ENCODE data around the gene KIF16B.
"Not testable (repeated sequence)": the region's sequence is repeated elsewhere in the genome, so short reads cannot be mapped to it uniquely, and the experiment has no call there.

The KIF16B gene

GRCh38 chr20:16520154-16520553, 53.1 kb downstream of the KIF16B start:
- no peak for ATAC-seq

DNA sequence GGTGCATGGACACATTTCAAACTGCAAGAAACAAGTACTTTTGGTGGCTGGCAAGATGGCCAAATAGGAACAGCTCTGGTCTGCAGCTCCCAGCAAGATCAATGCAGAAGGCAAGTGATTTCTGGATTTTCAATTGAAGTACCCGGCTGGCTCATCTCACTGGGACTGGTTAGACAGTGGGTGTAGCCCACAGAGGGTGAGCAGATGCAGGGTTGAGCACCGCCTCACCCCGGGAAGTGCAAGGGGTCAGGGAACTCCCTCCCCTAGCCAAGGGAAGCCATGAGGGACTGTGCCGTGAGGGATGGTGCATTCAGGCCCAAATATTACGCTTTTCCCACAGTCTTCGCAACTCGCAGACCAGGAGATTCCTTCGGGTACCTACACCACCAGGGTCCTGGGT, 53.6 kb downstream of the KIF16B start:
- not testable (repeated sequence) for ATAC-seq

More at GRCh38 chr20:16520154-16520553, 53.1 kb downstream of the KIF16B start:
- no peak for TF ChIP-seq PPARA (CRISPR knock-in tag; IDR thresholded peaks at IDR 0.05; ENCODE audit: borderline replicate concordance)
- no peak for TF ChIP-seq TOX (CRISPR knock-in tag; IDR thresholded peaks at IDR 0.05; ENCODE audit: borderline replicate concordance)
- TF ChIP-seq GLIS3 (CRISPR knock-in tag; IDR thresholded peaks at IDR 0.05) = no peak

DNA sequence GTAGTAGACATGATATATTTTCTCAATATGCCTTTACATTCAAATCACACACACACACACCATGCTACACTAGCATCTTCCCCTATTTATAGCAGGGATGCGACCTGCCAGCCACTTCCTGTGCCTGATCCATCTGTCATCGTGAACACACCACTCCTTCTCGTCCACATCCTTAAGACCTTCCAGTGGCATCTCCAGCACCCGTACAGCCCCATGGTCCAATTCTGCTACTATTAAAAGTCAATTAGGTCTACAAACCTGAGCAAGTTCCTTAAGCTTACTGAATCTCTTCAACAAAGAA, 54.5 kb downstream of the KIF16B start:
- no peak for ATAC-seq
- TF ChIP-seq TOX (CRISPR knock-in tag; IDR thresholded peaks at IDR 0.05; ENCODE audit: borderline replicate concordance) (no peak), OSR1 (CRISPR knock-in tag; IDR thresholded peaks at IDR 0.05) (no peak), ISL1 (CRISPR knock-in tag; IDR thresholded peaks at IDR 0.05) (no peak), ZNF565 (CRISPR knock-in tag; conservative IDR thresholded peaks at IDR 0.05; ENCODE audit: low read depth) (no peak), ARNTL (CRISPR knock-in tag; IDR thresholded peaks at IDR 0.05; ENCODE audit: borderline replicate concordance, low read depth) (no peak), SNAI2 (CRISPR knock-in tag; IDR thresholded peaks at IDR 0.05) (no peak), BACH2 (CRISPR knock-in tag; IDR thresholded peaks at IDR 0.05; ENCODE audit: borderline replicate concordance) (no peak), ESRRG (CRISPR knock-in tag; IDR thresholded peaks at IDR 0.05) (no peak)
- TF ChIP-seq, protein P1, sequence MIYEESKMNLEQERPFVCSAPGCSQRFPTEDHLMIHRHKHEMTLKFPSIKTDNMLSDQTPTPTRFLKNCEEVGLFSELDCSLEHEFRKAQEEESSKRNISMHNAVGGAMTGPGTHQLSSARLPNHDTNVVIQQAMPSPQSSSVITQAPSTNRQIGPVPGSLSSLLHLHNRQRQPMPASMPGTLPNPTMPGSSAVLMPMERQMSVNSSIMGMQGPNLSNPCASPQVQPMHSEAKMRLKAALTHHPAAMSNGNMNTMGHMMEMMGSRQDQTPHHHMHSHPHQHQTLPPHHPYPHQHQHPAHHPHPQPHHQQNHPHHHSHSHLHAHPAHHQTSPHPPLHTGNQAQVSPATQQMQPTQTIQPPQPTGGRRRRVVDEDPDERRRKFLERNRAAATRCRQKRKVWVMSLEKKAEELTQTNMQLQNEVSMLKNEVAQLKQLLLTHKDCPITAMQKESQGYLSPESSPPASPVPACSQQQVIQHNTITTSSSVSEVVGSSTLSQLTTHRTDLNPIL (CRISPR knock-in tag; IDR thresholded peaks at IDR 0.05; ENCODE audit: low read depth) = no peak

GRCh38 chr20:16517946-16518783, 55.1 kb downstream of the KIF16B start:
- TF ChIP-seq ZFP30 (CRISPR knock-in tag; IDR thresholded peaks at IDR 0.05) = no peak
- TF ChIP-seq, protein P2, sequence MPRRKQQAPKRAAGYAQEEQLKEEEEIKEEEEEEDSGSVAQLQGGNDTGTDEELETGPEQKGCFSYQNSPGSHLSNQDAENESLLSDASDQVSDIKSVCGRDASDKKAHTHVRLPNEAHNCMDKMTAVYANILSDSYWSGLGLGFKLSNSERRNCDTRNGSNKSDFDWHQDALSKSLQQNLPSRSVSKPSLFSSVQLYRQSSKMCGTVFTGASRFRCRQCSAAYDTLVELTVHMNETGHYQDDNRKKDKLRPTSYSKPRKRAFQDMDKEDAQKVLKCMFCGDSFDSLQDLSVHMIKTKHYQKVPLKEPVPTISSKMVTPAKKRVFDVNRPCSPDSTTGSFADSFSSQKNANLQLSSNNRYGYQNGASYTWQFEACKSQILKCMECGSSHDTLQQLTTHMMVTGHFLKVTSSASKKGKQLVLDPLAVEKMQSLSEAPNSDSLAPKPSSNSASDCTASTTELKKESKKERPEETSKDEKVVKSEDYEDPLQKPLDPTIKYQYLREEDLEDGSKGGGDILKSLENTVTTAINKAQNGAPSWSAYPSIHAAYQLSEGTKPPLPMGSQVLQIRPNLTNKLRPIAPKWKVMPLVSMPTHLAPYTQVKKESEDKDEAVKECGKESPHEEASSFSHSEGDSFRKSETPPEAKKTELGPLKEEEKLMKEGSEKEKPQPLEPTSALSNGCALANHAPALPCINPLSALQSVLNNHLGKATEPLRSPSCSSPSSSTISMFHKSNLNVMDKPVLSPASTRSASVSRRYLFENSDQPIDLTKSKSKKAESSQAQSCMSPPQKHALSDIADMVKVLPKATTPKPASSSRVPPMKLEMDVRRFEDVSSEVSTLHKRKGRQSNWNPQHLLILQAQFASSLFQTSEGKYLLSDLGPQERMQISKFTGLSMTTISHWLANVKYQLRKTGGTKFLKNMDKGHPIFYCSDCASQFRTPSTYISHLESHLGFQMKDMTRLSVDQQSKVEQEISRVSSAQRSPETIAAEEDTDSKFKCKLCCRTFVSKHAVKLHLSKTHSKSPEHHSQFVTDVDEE (CRISPR knock-in tag; IDR thresholded peaks at IDR 0.05) = no peak
- TF ChIP-seq ISL1 (CRISPR knock-in tag; IDR thresholded peaks at IDR 0.05) = no peak
- no peak for TF ChIP-seq GLIS3 (CRISPR knock-in tag; IDR thresholded peaks at IDR 0.05)
- no peak for TF ChIP-seq CSDC2 (CRISPR knock-in tag; IDR thresholded peaks at IDR 0.05)
- no peak for TF ChIP-seq CSRNP3 (CRISPR knock-in tag; IDR thresholded peaks at IDR 0.05)
- TF ChIP-seq ZNF8 (CRISPR knock-in tag; IDR thresholded peaks at IDR 0.05) = no peak
- TF ChIP-seq ZC3H10 (CRISPR knock-in tag; IDR thresholded peaks at IDR 0.05) = no peak
- no peak for TF ChIP-seq OSR1 (CRISPR knock-in tag; IDR thresholded peaks at IDR 0.05)
- TF ChIP-seq TOX (CRISPR knock-in tag; IDR thresholded peaks at IDR 0.05; ENCODE audit: borderline replicate concordance) = no peak
- no peak for TF ChIP-seq BACH2 (CRISPR knock-in tag; IDR thresholded peaks at IDR 0.05; ENCODE audit: borderline replicate concordance)
- peak; percentile 95 for ATAC-seq

DNA sequence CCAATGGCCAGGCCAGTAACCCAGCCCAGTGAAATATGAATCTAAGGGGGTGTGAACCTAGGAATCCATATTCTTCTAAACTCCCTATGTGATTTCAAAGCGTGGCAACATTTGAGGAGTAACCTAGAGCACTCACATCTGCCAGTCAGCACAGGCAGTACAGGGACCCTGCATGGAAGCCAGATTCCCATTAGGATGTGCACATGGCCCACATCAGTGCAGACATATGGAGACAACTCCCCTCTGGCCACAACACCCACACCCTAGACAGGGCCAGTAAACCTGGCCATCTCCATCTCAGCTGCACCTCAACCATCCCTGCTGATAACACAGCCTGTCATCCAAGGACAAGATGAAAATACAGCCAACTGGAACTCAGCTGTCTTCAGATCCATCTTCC, 56.5 kb downstream of the KIF16B start:
- no peak for ATAC-seq
- TF ChIP-seq, protein P3, sequence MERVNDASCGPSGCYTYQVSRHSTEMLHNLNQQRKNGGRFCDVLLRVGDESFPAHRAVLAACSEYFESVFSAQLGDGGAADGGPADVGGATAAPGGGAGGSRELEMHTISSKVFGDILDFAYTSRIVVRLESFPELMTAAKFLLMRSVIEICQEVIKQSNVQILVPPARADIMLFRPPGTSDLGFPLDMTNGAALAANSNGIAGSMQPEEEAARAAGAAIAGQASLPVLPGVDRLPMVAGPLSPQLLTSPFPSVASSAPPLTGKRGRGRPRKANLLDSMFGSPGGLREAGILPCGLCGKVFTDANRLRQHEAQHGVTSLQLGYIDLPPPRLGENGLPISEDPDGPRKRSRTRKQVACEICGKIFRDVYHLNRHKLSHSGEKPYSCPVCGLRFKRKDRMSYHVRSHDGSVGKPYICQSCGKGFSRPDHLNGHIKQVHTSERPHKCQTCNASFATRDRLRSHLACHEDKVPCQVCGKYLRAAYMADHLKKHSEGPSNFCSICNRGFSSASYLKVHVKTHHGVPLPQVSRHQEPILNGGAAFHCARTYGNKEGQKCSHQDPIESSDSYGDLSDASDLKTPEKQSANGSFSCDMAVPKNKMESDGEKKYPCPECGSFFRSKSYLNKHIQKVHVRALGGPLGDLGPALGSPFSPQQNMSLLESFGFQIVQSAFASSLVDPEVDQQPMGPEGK (CRISPR knock-in tag; IDR thresholded peaks at IDR 0.05; ENCODE audit: borderline replicate concordance) = no peak
- TF ChIP-seq CSDC2 (CRISPR knock-in tag; IDR thresholded peaks at IDR 0.05) (no peak), GLIS3 (CRISPR knock-in tag; IDR thresholded peaks at IDR 0.05) (no peak), ZNF565 (CRISPR knock-in tag; conservative IDR thresholded peaks at IDR 0.05; ENCODE audit: low read depth) (no peak), ISL1 (CRISPR knock-in tag; IDR thresholded peaks at IDR 0.05) (no peak), OSR1 (CRISPR knock-in tag; IDR thresholded peaks at IDR 0.05) (no peak), ESRRG (CRISPR knock-in tag; IDR thresholded peaks at IDR 0.05) (no peak), TCF4 (CRISPR knock-in tag; IDR thresholded peaks at IDR 0.05; ENCODE audit: borderline replicate concordance) (no peak), ZFP3 (CRISPR knock-in tag; IDR thresholded peaks at IDR 0.05) (no peak), ZFP30 (CRISPR knock-in tag; IDR thresholded peaks at IDR 0.05) (no peak), PPARA (CRISPR knock-in tag; IDR thresholded peaks at IDR 0.05; ENCODE audit: borderline replicate concordance) (no peak), ZC3H10 (CRISPR knock-in tag; IDR thresholded peaks at IDR 0.05) (no peak)
- TF ChIP-seq, protein P1 (CRISPR knock-in tag; IDR thresholded peaks at IDR 0.05; ENCODE audit: low read depth) = no peak
- TF ChIP-seq, protein P2 (CRISPR knock-in tag; IDR thresholded peaks at IDR 0.05) = no peak

Measured in SK-N-SH treated with all-trans-retinoic acid at 6 μM for 48 hours (cell line).